A549 (cell line): ENCODE data around the gene SLC10A7.

Experiments
- CBX2 ChIP-seq: fragments of 200-600 bp; sonication (generic); IDR thresholded peaks from 2 replicates; pipeline ENCODE4 v1.6.1; 2016; ENCODE audit warnings: low read depth, mild to moderate bottlenecking, borderline replicate concordance
- CEBPB ChIP-seq, 2 experiments: fragments of >200 bp in 1 of 2; sonication (Bioruptor Twin) in 1 of 2; formaldehyde crosslinking in 1 of 2; IDR thresholded peaks; 2 replicates each; pipeline ENCODE4 v1.6.1; 2012 to 2016
- CHD2 ChIP-seq: fragments of 150-350 bp; IDR thresholded peaks from 2 replicates; pipeline ENCODE4 v1.6.1; 2014; ENCODE audit warnings: low read length; ENCODE audit not compliant: partially characterized antibody
- CTCF ChIP-seq: fragments of >200 bp; sonication (Bioruptor Twin); formaldehyde crosslinking; IDR thresholded peaks from 3 replicates; pipeline ENCODE4 v1.5.1; 2016
- EP300 ChIP-seq, 2 experiments: fragments of >200 bp; sonication (Bioruptor Twin); formaldehyde crosslinking; IDR thresholded peaks; 2 replicates in 1 of 2; 3 replicates in 1 of 2; pipeline ENCODE4 v1.6.1; 2016 to 2017
- HDAC2 ChIP-seq: fragments of 200-600 bp; sonication (generic); IDR thresholded peaks from 2 replicates; pipeline ENCODE4 v1.6.1; 2016
- JUN ChIP-seq, 2 experiments: fragments of >200 bp; sonication (Bioruptor Twin); formaldehyde crosslinking; IDR thresholded peaks; 2 replicates in 1 of 2; 3 replicates in 1 of 2; pipeline ENCODE4 v1.6.1; 2016 to 2017
- KDM5A ChIP-seq: fragments of 200-600 bp; sonication (generic); IDR thresholded peaks from 2 replicates; pipeline ENCODE4 v1.6.1; 2016; ENCODE audit warnings: antibody characterized with exemption, mild to moderate bottlenecking
- MAX ChIP-seq: IDR thresholded peaks from 2 replicates; pipeline ENCODE4 v1.6.1; 2012
- POLR2A ChIP-seq: IDR thresholded peaks from 2 replicates; pipeline ENCODE4 v1.6.1; 2012; ENCODE audit warnings: mild to moderate bottlenecking, low read length
- RAD21 ChIP-seq, 2 experiments: fragments of >200 bp in 1 of 2; sonication (Bioruptor Twin) in 1 of 2; formaldehyde crosslinking in 1 of 2; IDR thresholded peaks in 1 of 2; conservative IDR thresholded peaks in 1 of 2; 2 replicates in 1 of 2; 3 replicates in 1 of 2; pipeline ENCODE4 v1.6.1; 2012 to 2018; ENCODE audit warnings: inconsistent platforms in 1 of 2
- RARB ChIP-seq: fragments of 250-450 bp; sonication (Bioruptor Pico); IDR thresholded peaks from 2 replicates; pipeline ENCODE4 v1.8.0; 2021; ENCODE audit warnings: mild to moderate bottlenecking, moderate library complexity
- TF ChIP-seq, protein P1 (sequence below): fragments of 200-600 bp; sonication (generic); IDR thresholded peaks from 2 replicates; pipeline ENCODE4 v1.6.1; 2016; ENCODE audit warnings: antibody characterized with exemption, mild to moderate bottlenecking, moderate library complexity

GRCh38 chr4:146282657-146283056 is 239.1 kb downstream of the SLC10A7 start:
- TF ChIP-seq JUN (IDR thresholded peaks at IDR 0.05) = no peak
- TF ChIP-seq CHD2 = no peak
- TF ChIP-seq CTCF = no peak
- no peak for TF ChIP-seq EP300 (IDR thresholded peaks at IDR 0.05)
- TF ChIP-seq RAD21 (conservative IDR thresholded peaks at IDR 0.05 in 1 of 2, IDR thresholded peaks at IDR 0.05 in 1 of 2) = no peak
- TF ChIP-seq CEBPB (IDR thresholded peaks at IDR 0.05) = no peak
- TF ChIP-seq, protein P1, sequence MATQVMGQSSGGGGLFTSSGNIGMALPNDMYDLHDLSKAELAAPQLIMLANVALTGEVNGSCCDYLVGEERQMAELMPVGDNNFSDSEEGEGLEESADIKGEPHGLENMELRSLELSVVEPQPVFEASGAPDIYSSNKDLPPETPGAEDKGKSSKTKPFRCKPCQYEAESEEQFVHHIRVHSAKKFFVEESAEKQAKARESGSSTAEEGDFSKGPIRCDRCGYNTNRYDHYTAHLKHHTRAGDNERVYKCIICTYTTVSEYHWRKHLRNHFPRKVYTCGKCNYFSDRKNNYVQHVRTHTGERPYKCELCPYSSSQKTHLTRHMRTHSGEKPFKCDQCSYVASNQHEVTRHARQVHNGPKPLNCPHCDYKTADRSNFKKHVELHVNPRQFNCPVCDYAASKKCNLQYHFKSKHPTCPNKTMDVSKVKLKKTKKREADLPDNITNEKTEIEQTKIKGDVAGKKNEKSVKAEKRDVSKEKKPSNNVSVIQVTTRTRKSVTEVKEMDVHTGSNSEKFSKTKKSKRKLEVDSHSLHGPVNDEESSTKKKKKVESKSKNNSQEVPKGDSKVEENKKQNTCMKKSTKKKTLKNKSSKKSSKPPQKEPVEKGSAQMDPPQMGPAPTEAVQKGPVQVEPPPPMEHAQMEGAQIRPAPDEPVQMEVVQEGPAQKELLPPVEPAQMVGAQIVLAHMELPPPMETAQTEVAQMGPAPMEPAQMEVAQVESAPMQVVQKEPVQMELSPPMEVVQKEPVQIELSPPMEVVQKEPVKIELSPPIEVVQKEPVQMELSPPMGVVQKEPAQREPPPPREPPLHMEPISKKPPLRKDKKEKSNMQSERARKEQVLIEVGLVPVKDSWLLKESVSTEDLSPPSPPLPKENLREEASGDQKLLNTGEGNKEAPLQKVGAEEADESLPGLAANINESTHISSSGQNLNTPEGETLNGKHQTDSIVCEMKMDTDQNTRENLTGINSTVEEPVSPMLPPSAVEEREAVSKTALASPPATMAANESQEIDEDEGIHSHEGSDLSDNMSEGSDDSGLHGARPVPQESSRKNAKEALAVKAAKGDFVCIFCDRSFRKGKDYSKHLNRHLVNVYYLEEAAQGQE = no peak
- TF ChIP-seq POLR2A = no peak
- TF ChIP-seq RARB = no peak
- no peak for TF ChIP-seq KDM5A
- no peak for TF ChIP-seq HDAC2
- TF ChIP-seq CBX2 = no peak
- no peak for TF ChIP-seq MAX
